OCI-LY7 (cell line): ENCODE measurements around the gene SH3PXD2A. TPM values are rescaled to one million over a fixed set of nuclear protein-coding genes. Genes with fewer than 3 reads are reported as not detected.

ENCODE experiments used
- BruUV-seq: library from RNA; stranded (reverse); fragments of 400-500 nt; replicated peaks from 2 replicates; lab custom pipeline; 2021; lab: Mats Ljungman, UMichigan
- CTCF ChIA-PET: fragments of 300-600 bp; sonication (Branson Sonifier 250); formaldehyde crosslinking; loops from one replicate; lab custom pipeline; 2022; ENCODE audit warnings: antibody characterized with exemption; ENCODE audit not compliant: unreplicated experiment; lab: Charles Lee
- POLR2A ChIA-PET: fragments of 300-600 bp; sonication (Branson Sonifier 250); formaldehyde crosslinking; loops from one replicate; lab custom pipeline; 2022; ENCODE audit warnings: antibody characterized with exemption; lab: Charles Lee
- DNase-seq: peaks from one replicate; pipeline ENCODE4 v3.0.0-alpha.2; 2015; ENCODE audit warnings: low spot score
- H2AFZ ChIP-seq: fragments of 200-600 bp; sonication (generic), shearing (Covaris generic); 2 replicates; pipeline ENCODE4 v1.6.1; 2014; ENCODE audit warnings: mild to moderate bottlenecking, antibody characterized with exemption, low read length, moderate library complexity
- H3K27ac ChIP-seq: fragments of 200-600 bp; sonication (generic); 2 replicates; pipeline ENCODE4 v1.5.1; 2014; ENCODE audit warnings: mixed run types, low read depth, mild to moderate bottlenecking, moderate library complexity, low read length, inconsistent platforms; ENCODE audit not compliant: poor library complexity, severe bottlenecking
- H3K36me3 ChIP-seq: fragments of 200-600 bp; sonication (generic); 2 replicates; pipeline ENCODE4 v1.6.1; 2014; ENCODE audit warnings: mild to moderate bottlenecking, antibody characterized with exemption, low read length, moderate library complexity, mixed read lengths; ENCODE audit not compliant: insufficient read depth
- H3K4me1 ChIP-seq: fragments of 200-600 bp; sonication (generic); 2 replicates; pipeline ENCODE4 v1.5.1; 2014; ENCODE audit warnings: mild to moderate bottlenecking, low read length; ENCODE audit not compliant: insufficient read depth, poor library complexity, severe bottlenecking
- H3K4me2 ChIP-seq: fragments of 200-600 bp; sonication (generic); 2 replicates; pipeline ENCODE4 v1.6.1; 2014; ENCODE audit warnings: mild to moderate bottlenecking, low read length
- H3K4me3 ChIP-seq: fragments of 200-600 bp; sonication (generic); 2 replicates; pipeline ENCODE4 v1.5.1; 2014; ENCODE audit warnings: mild to moderate bottlenecking, low read depth, low read length; ENCODE audit not compliant: poor library complexity, severe bottlenecking
- H3K79me2 ChIP-seq: fragments of 200-600 bp; sonication (generic); 2 replicates; pipeline ENCODE4 v1.6.1; 2016; ENCODE audit warnings: low read depth, mild to moderate bottlenecking, low read length, moderate library complexity, mixed read lengths; ENCODE audit not compliant: insufficient read depth
- H3K9me2 ChIP-seq: fragments of 200-600 bp; sonication (generic); 2 replicates; pipeline ENCODE4 v1.6.1; 2016; ENCODE audit warnings: mild to moderate bottlenecking, low read length, mixed read lengths; ENCODE audit not compliant: insufficient read depth
- H3K9me3 ChIP-seq: fragments of 200-600 bp; sonication (generic); 2 replicates; pipeline ENCODE4 v1.6.1; 2014; ENCODE audit warnings: mild to moderate bottlenecking, mixed run types, low read length, mixed read lengths
- H4K20me1 ChIP-seq: fragments of 200-600 bp; sonication (generic); 2 replicates; pipeline ENCODE4 v1.6.1; 2014; ENCODE audit warnings: mild to moderate bottlenecking, antibody characterized with exemption, low read length, moderate library complexity, mixed read lengths; ENCODE audit not compliant: insufficient read depth
- EZH2phosphoT487 ChIP-seq: fragments of 200-600 bp; sonication (generic); IDR thresholded peaks from 2 replicates; pipeline ENCODE4 v1.6.1; 2018; ENCODE audit warnings: low read depth, borderline replicate concordance, mild to moderate bottlenecking, mixed run types, antibody characterized with exemption, low read length, moderate library complexity, mixed read lengths
- intact Hi-C: fragments of 100-400 bp; cut with micrococcal nuclease; formaldehyde crosslinking; loops from one replicate; pipeline ENCODE4 v1.10.0; 2022; ENCODE audit not compliant: unreplicated experiment
- total RNA-seq, 2 experiments: library from RNA; depleted of rRNA in 1 of 2; stranded (reverse); fragments of >200 nt in 1 of 2; shearing (Covaris generic) in 1 of 2; gene quantifications; 2 replicates each; pipeline ENCODE4 v1.2.3, GENCODE V29; 2014 to 2022
- TF ChIP-seq, protein P1 (sequence below): fragments of 200-600 bp; sonication (generic); conservative IDR thresholded peaks from 2 replicates; pipeline ENCODE4 v1.5.1; 2014; ENCODE audit warnings: mild to moderate bottlenecking, antibody characterized with exemption, low read length, moderate library complexity, mixed read lengths

SH3PXD2A gene
- total RNA-seq, 2 experiments from 2014 or later: 0.85 to 5.9 TPM

DNA sequence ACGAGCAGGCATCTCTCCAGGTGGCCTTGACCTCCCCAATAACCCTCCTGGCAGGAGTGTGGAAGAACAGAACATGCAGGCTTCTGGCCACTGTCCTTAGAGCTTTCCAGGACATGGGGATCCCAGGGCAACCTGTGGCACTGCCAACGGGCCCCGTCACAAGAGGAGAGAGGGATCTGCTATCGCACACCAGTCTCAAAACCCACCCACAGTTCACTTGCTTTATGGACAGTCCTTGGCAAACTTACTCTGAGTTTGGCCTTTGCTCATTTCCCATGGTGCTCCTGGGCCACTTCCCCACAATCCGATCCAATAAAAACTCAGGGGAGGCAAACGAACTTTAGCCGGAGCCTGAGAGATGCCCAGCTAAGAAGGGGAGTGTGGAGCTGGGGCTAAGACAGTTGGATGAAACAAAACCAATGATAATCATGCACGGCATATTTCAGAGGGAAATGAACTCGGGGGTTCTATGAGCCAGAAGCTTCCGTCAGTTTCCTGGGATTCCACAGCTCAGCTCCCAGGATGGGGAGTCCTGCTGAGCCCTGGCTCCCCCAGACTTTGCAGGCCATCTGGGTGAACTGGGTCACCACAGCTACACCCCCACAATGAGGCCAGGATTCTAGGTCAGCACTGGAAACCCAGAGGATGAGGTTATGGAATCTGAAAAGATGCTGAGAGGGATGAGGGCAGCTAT, 203.4 kb downstream of the SH3PXD2A start:
- ChIA-PET CTCF (no interaction called here), POLR2A (interaction anchor here (0.6 kb wide), 1 partner anchor 18 kb away, joined by 3 read pairs; no protein-coding TSS in a partner anchor)
- Histone ChIP-seq H3K4me2 (no peak overlapping the region), H3K4me1 (no peaks in the 10 kb centered on the region), H3K27ac (no peak overlapping the region), H2AFZ (no peak overlapping the region), H3K9me2 (no peaks in the 10 kb centered on the region), H4K20me1 (no peaks in the 10 kb centered on the region), H3K79me2 (no peaks in the 10 kb centered on the region), H3K4me3 (no peak overlapping the region), H3K36me3 (no peaks in the 10 kb centered on the region), H3K9me3 (no peaks in the 10 kb centered on the region)
- no TSS peak for BruUV-seq
- intact Hi-C loops: no loop called here
- DNase-seq: no peak
- TF ChIP-seq, protein P1, sequence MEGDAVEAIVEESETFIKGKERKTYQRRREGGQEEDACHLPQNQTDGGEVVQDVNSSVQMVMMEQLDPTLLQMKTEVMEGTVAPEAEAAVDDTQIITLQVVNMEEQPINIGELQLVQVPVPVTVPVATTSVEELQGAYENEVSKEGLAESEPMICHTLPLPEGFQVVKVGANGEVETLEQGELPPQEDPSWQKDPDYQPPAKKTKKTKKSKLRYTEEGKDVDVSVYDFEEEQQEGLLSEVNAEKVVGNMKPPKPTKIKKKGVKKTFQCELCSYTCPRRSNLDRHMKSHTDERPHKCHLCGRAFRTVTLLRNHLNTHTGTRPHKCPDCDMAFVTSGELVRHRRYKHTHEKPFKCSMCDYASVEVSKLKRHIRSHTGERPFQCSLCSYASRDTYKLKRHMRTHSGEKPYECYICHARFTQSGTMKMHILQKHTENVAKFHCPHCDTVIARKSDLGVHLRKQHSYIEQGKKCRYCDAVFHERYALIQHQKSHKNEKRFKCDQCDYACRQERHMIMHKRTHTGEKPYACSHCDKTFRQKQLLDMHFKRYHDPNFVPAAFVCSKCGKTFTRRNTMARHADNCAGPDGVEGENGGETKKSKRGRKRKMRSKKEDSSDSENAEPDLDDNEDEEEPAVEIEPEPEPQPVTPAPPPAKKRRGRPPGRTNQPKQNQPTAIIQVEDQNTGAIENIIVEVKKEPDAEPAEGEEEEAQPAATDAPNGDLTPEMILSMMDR: no peak
- TF ChIP-seq EZH2phosphoT487: no peak

DNA sequence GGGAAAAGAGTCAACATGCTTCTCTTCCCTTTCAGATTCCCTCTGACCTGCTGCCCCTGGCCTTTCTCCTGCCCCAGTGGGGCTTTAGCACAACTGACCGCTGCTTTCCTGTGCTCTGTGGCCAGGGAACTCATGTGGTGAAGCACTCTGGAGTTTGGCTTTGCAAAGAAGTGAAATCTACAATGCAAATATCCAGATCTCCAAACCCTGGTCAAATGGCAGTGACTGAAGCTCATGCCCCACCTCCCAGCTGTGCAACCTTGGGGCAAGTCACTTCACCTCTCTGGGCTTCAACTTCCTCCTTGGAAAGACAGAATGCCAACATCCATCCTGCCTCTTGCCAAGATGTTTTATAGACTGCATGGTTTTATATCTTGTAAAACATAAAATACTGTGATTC, 204.0 kb downstream of the SH3PXD2A start:
- intact Hi-C loops: no loop called here
- Histone ChIP-seq H3K9me2 (no peaks in the 10 kb centered on the region), H3K4me2 (no peak overlapping the region), H3K36me3 (no peaks in the 10 kb centered on the region), H3K27ac (no peak overlapping the region), H2AFZ (no peak overlapping the region), H4K20me1 (no peaks in the 10 kb centered on the region), H3K4me3 (no peak overlapping the region), H3K4me1 (no peaks in the 10 kb centered on the region), H3K79me2 (no peaks in the 10 kb centered on the region), H3K9me3 (no peaks in the 10 kb centered on the region)
- CTCF ChIA-PET: no interaction called here
- BruUV-seq: no TSS peak
- TF ChIP-seq EZH2phosphoT487: no peak
- TF ChIP-seq, protein P1: no peak
- DNase-seq: no peak
- POLR2A ChIA-PET: no interaction called here

DNA sequence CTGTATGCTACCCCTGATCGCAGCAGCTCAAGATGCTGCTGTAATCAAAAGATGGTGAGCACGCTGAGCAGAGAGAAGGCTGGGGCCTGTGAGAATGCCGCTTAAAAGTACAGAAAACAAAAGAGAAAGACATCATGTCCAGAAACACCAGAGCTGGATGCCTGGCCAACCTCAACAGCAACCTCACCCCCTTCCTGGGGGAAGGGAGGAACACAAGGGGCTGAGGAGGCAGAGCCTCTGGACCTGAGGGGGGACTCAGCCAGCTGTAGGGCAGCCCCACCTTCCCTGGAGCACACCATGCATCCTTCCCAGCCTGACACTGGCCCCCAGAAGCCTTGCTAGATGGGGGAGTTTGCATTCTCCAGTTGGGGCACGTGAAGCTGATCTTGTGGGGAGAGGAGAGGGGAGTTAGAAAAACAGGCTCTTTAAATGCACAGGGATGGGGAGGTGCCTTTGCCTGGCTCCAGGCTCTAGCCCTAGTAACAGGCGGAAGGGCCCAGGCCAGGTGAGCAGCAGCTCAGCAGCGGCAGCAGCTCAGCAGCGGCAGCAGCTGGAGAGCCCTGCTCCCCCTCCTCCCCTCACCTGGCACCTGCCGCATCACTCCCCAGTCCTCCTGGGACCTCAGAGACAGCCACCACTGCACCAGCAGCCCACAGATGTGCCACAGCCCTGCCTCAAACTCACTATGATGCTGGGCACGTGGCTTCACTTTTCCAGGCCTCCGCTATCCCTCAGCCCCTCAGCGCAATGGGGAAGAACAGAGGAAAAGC, 205.5 kb downstream of the SH3PXD2A start:
- Histone ChIP-seq H3K4me2 (no peak overlapping the region), H3K27ac (no peak overlapping the region), H3K79me2 (no peaks in the 10 kb centered on the region), H3K4me1 (no peaks in the 10 kb centered on the region), H3K9me2 (no peaks in the 10 kb centered on the region), H3K36me3 (no peaks in the 10 kb centered on the region), H4K20me1 (no peaks in the 10 kb centered on the region), H2AFZ (no peak overlapping the region), H3K9me3 (no peaks in the 10 kb centered on the region), H3K4me3 (no peak overlapping the region)
- TF ChIP-seq, protein P1: no peak
- no peak for TF ChIP-seq EZH2phosphoT487
- ChIA-PET POLR2A (interaction anchor here (0.9 kb wide), 1 partner anchor 40 kb away, joined by 4 read pairs; no protein-coding TSS in a partner anchor), CTCF (no interaction called here)
- peak; percentile 18 for DNase-seq
- intact Hi-C loops: no loop called here
- no TSS peak for BruUV-seq
